Hematopoietic multipotent progenitor cell treated with erythropoietin and hydrocortisone succinate and interleukin-3 and kit ligand, for 17 days (in vitro differentiated cells): ENCODE data around the gene ZC3H4.

Experiments used
- DNase-seq: peaks from one replicate; pipeline ENCODE4 v3.0.0-alpha.2; 2015; ENCODE audit warnings: low spot score

Gene ZC3H4

GRCh38 chr19:47047763-47048405, 65.7 kb downstream of the ZC3H4 start:
- DNase-seq, result peak; percentile 76

DNA sequence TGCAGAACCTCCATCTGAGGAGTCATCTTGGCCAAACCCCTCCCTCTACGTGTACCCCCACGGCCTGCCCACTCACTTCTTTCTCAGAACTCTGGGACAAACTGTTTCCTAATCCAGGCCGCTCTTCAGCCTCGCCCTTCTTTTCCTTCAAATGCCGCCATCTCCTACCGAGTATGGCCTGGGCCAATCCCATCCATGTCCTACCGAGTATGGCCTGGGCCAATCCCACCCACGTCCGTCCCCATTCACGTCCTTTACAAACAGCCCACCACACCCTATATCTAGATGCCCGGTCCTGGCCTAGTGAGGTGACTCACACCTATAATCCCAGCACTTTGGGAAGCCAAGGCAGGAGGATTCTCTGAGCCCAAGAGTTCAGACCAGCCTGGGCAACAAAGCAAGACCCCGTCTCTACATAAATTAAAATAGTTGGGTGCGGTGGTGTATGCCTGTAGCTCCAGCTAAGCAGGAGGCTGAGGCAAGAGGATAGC, 66.3 kb downstream of the ZC3H4 start:
- no peak for DNase-seq

DNA sequence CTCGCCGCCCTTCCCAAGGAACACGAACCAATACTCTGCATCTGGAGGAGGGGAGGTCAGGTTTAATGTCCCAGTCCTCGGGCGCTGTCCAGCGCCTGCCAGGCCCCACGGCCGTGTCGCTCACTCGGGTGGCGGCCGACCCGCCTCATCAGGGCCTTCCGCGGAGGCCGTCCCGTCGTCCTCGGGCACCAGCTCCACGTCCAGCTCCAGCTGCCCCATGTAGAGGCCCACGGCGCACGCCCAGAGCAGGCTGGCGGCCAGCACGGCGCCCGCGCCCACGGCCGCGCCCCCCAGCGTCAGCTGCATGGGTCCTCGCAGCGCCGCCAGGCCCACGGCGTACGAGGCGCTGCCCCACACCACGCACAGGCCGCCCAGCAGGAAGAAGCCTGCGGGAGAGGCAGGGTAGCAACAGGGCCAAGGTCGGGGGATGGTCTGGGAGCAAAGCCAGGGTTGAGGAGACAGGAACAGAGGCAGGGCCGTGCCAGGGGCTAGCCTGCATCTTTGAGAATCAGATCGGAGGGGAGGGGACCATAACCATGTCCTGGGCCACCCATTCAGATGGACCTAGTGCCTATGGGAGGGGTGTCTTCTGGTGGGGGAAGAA, 67.6 kb downstream of the ZC3H4 start:
- DNase-seq, result no peak

- DNase-seq, result no peak
Observed at GRCh38 chr19:47044946-47045866, 68.4 kb downstream of the ZC3H4 start.

DNA sequence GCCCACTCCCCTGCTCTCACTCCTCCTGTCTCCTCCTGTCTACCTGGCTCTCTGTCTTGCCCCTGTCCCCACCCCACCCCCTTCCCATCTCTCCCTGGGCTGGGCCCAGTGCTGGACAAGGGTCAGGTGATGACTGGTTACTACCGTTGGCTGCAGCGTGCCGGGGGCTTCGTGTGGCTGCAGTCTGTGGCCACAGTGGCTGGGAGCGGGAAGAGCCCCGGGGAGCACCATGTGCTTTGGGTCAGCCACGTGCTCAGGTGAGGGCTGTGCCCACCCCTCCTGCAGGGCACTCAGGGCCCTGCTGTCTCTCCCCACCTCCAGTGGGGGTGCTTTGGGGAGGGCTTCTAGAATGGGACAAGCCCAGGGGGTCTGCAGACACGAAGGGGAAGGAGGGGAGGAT, 72.7 kb downstream of the ZC3H4 start:
- no peak for DNase-seq

DNA sequence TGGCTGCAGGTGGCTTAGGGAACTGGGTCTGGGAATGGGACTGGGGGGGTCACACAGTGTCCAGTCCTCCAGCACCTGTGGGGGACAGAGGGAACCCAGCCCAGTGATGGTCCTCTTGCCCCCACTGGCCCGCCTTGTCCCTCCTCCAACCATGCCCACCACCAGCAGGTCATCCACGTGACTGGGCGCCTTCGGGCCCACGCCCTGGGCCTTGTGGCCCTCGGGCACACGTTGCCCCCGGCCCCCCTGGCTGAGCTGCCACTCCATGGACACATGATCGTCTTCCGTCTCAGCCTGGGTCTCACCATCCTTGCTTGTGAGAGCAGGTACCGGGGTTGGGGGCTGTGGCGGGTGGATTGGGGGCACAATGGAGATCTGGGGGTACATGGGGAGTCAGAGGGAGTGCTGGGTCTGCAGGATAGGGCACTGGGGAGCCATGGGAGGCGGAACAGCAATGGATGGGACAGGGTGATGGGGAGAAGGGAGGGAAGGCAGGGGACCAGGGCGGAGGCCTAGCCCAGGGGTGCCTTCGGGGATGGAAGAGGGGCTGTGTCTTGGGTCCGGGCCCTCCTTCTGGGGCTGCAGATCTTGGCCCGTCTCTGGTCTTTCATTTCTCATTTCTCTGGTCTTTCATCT, 74.2 kb downstream of the ZC3H4 start:
- no peak for DNase-seq

- no peak for DNase-seq
Observed at GRCh38 chr19:47037766-47038165, 75.8 kb downstream of the ZC3H4 start.

GRCh38 chr19:47036097-47036651, 77.4 kb downstream of the ZC3H4 start:
- no peak for DNase-seq

DNA sequence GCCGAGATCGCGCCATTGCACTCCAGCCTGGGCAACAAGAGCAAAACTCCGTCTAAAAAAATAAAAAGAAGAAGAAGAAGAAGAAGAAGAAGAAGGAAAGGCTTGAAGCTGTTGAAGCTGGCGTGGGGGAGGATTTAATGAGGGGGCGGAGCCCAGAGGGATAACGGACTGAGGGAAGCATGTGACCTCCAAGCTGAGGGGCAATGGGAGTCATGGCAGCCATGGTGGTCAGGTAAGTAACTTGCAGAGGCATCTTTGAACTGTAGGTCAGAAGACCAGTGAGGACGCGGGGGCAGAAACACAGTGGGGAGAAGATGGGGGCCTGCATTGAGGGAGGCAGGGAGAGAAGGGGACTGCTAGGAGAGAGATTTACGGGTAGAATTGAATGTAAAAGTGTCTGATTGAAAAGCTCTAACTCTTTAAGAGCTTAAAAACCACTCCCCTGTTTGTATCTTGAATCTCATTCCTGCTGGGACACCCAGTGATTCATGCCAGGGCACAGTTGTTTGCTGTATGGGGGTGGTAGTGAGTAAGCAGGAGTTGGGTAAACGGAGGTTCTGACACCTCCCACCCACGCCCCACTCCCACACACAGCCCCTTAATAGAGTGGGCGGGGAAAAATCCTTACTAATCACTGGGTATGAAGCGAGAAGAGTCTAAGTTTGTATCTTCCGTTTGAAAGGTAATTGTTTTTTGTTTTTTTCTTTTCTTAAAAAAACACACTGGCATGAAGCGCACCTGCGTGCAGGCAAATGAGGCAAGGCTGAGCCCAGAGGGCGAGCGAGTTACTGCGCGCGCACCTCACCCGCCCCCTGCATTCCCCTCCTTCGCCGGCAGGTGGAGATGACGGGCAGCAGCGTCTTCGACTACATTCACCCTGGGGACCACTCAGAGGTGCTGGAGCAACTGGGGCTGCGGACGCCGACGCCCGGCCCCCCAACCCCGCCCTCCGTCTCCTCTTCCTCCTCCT, 78.2 kb downstream of the ZC3H4 start:
- DNase-seq, result peak; percentile 84

DNA sequence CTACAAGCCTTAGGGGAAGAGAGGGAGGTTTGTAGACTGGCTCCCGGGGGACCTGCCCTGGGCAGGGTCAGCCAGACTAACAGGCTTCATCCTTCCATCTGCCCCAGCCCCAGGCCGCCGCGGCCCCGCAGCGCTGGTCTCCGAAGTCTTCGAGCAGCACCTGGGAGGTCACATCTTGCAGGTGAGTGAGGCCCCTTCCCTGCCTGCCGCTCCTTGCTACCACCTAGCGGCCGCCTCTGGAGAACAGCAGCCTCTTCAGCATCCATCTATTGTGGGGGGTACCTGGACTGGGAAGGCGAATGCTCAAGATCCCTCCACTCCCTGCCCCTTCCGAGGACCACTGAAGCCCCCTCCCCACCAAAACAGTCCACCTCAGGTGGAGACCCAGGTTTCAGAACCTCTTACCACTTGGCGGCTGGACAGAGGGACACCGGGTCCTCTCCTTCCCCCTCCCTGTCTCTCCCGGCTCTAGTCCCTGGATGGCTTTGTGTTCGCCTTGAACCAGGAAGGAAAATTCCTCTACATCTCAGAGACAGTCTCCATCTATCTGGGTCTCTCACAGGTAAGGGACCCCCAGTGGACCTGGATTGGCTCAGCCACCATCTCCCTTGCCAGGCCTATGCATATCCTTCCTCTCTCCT, 81.3 kb downstream of the ZC3H4 start:
- peak; percentile 48 for DNase-seq

DNA sequence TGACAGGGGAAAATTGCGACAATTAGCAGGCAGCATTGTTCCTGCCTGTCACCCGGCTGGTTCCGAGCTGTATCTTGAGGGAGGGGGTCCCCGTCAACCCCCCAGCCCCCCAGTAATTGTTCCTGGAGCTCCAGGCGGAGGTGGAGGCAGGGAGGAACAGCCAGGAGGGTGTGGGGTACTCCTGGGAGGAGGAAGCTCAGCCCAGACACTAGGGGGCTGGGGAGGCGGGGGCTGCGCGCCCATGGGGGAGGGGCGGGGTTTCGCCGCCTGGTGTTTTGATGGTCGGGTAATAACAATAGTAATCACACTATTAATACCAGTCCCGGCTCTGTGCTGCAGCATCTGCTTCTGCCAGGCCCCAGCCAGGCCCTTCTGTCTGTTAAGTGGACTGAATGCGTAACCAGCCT, 85.4 kb downstream of the ZC3H4 start:
- DNase-seq, result no peak

DNA sequence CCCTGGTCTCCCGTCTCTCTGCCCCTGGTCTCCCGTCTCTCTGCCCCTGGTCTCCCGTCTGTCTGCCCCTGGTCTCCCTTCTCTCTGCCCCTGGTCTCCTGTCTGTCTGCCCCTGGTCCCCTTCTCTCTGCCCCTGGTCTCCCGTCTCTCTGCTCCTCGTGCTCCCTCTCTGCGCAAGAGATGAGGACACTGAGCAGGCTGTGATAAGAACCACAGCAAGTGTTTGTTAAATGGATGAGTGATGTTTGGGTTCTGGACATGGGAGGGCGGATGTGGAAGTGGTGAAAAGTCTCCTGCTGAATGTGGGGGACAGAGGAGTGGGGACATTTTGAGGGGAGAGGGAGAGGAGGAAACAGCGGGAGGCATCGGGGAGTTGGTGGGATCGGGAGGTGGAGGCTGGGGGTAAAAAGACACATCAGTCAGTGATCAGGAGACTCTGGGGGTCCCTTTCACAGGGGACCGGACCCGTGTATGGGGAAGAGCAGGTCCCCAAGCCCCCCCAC, 85.9 kb downstream of the ZC3H4 start:
- no peak for DNase-seq

GRCh38 chr19:47026889-47027288, 86.7 kb downstream of the ZC3H4 start:
- DNase-seq, result no peak

DNA sequence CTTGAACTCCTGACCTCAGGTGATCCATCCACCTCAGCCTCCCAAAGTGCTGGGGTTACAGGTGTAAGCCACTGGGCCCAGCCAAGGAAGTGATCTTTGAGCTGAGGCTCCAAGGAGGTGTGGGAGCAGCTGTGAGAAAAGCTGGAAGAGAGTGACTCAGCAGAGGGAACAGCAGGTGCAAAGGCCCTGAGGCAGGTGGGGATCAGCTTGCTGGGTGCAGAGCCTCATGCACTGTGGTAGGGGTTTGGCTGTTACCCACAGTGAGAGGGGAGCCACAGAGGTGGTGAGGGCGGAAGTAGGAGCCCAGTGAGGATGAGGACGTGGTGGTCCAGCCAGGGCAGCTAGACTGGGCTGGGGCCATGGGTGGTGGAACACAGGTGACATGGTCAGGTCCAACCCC, 87.4 kb downstream of the ZC3H4 start:
- no peak for DNase-seq

- no peak for DNase-seq
Observed at GRCh38 chr19:47024502-47024901, 89.1 kb downstream of the ZC3H4 start.

DNA sequence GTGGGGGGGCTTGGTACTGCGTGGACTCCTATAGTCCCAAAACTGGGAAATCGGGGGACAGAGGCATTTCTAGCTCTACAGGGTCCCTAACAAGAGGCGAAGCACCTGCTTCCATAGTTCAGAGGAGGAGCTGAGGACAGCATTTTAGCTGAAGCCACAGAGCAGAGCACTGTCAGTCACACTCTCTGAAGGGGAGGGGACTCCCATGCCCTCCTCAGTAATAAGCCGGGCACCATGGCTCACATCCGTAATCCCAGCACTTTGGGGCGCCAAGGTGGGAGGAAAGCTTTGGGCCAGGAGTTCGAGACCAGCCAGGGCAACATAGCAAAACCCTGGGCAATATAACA, 90.2 kb downstream of the ZC3H4 start:
- no peak for DNase-seq

DNA sequence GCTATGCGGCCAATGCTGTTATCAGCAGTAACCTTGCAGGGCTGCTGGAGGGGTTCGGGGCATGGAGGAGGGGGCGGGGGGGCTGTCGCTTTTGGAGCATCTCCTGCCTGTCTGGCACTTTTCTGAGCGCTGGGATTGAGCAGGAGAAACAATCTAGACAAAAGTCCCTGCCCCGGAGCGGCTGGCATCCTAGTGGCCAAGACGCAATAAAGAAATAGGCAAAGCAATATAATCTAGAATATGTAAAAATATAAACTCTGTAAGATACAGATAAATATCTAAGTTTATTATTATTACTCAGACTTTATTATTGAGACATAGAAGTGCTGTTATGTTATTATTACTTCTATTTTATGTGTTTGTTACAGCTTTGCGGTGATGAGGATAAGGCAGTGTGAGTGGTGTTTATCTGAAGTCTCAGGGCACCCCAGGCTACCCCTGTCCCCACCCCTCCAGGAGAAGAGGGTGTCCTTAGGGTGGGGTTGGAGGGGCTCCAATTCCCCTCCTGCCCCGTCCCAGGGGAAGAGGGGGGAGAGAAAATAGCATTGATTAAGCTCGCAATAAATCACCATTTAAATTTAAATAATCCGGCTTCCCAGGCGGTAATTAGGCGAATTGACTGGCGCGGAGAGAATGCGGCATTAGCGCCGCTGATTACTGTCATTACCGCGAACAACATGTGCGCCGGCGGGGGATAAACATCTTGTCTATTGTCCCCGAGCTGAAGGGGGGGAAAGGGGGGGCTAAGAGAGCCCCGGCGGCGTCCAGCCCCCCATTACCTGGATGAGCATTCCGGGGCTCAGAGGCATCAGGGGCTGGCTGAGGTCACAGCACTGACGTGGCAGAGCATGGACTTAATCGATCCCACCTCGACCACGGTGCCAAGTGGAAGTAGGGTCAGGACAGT, 90.8 kb downstream of the ZC3H4 start:
- DNase-seq, result no peak

DNA sequence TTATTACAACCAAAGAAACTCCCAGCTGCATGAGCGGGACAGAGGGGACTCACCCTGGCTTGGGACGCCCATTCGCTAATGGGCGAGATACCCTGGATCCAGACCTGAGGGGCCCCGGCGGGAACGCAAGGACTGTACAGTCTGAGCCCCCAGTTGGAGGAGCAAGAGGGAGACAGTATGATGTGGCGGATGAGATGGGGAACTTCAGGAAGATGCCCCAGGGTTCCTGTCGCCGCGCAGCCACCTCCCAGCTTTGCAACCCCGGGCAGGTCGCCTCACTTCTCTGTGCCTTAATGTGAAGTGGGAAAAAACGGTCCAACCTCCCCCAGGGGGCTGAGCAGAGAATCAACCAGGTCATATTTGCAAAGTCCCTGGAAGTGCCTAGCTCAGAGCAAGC, 91.4 kb downstream of the ZC3H4 start:
- DNase-seq, result no peak

- DNase-seq, result no peak
Observed at GRCh38 chr19:47021536-47022139, 91.9 kb downstream of the ZC3H4 start.
